H1 (cell line): ENCODE data around the gene KCNQ2. TPM values are rescaled to one million over a fixed set of nuclear protein-coding genes. Genes with fewer than 3 reads are reported as not detected.

Experiments used
- PHF8 ChIP-seq: fragments of 200-600 bp; sonication (generic); conservative IDR thresholded peaks from 2 replicates; pipeline ENCODE4 v1.7.1; 2012; ENCODE audit warnings: low read depth, mild to moderate bottlenecking, inconsistent platforms, low read length, moderate library complexity
- RBBP5 ChIP-seq: IDR thresholded peaks from 2 replicates; pipeline ENCODE4 v1.7.1; 2012; ENCODE audit warnings: low read depth, mild to moderate bottlenecking, inconsistent platforms, low read length, moderate library complexity, borderline replicate concordance
- TBP ChIP-seq: IDR thresholded peaks from 2 replicates; pipeline ENCODE4 v1.6.1; 2011; ENCODE audit warnings: low read depth, low read length, improper control_type of control experiment
- YY1 ChIP-seq: IDR thresholded peaks from 2 replicates; pipeline ENCODE4 v1.6.1; 2011; ENCODE audit warnings: low read depth, mild to moderate bottlenecking, low read length
- polyA plus RNA-seq, 7 experiments: library from polyadenylated mRNA; depleted of rRNA in 3 of 7; stranded (reverse) in 5 of 7; unstranded in 2 of 7; fragments of >200 nt in 5 of 7; fragments of 200-250 nt in 2 of 7; gene quantifications; 1 replicate in 5 of 7; 2 replicates in 1 of 7; 4 replicates in 1 of 7; pipeline versions ENCODE4 v1.2.1 to v1.2.3, GENCODE V29; 2011 to 2013; ENCODE audit warnings: missing spikeins in 2 of 7, mixed read lengths in 2 of 7
- total RNA-seq: library from RNA; stranded (reverse); fragmentation: NEBNext Ultra II Directional; extraction: Animal tissue kit (Norgen Biotek cat#: 25700); gene quantifications from 2 replicates; pipeline ENCODE4 v1.2.1, GENCODE V29; 2021

Gene KCNQ2
- total and polyA plus RNA-seq, 2 of the 8 experiments (the other 6 are each of a cell fraction or from before 2014, with no cell fraction given): 82.6 to 243 TPM

DNA sequence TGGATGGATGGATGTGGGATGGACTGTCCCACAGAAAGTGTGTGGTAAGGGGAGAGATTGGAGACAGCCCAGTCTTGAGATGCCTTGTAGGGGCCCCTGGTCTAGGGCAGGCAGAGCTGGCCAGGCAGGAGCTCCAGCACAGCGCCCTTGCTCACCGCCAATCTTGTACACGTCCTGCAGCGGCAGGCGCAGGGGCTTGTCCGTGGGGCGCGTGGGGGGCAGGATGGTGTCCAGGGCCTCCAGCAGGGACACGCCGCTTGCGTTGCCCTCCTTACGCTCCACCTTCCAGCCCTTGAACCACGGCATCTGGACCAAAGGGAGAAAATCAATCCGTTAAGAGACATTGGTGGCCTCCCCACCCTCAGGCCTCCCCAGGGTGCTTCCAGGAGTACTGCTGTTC lies 20.5 kb upstream of the KCNQ2 start (continued):
- TF ChIP-seq TBP (no peak), YY1 (no peak), RBBP5 (no peak), PHF8 (no peak)
